KOPT-K1 (cell line): ENCODE data around the gene C1orf159.
A peak's percentile ranks its signal among the peaks of the same experiment; 100 is the strongest.
"Not testable (repeated sequence)": the region's sequence is repeated elsewhere in the genome, so short reads cannot be mapped to it uniquely, and the experiment has no call there.

Experiments used
- H3K27ac ChIP-seq: fragments of 200-600 bp; sonication (generic); 2 replicates; pipeline ENCODE4 v1.5.1; 2016; ENCODE audit warnings: antibody characterized with exemption, mild to moderate bottlenecking, low read depth, low read length; ENCODE audit not compliant: poor library complexity, severe bottlenecking
- H3K36me3 ChIP-seq: fragments of 200-600 bp; sonication (generic); 2 replicates; pipeline ENCODE4 v1.5.1; 2017; ENCODE audit warnings: antibody characterized with exemption, mild to moderate bottlenecking, low read length, moderate library complexity; ENCODE audit not compliant: insufficient read depth
- H3K9me3 ChIP-seq: fragments of 200-600 bp; sonication (generic); 2 replicates; pipeline ENCODE4 v1.5.1; 2017; ENCODE audit warnings: antibody characterized with exemption, low read length, mild to moderate bottlenecking; ENCODE audit not compliant: insufficient read depth, poor library complexity, severe bottlenecking

The C1orf159 gene

DNA sequence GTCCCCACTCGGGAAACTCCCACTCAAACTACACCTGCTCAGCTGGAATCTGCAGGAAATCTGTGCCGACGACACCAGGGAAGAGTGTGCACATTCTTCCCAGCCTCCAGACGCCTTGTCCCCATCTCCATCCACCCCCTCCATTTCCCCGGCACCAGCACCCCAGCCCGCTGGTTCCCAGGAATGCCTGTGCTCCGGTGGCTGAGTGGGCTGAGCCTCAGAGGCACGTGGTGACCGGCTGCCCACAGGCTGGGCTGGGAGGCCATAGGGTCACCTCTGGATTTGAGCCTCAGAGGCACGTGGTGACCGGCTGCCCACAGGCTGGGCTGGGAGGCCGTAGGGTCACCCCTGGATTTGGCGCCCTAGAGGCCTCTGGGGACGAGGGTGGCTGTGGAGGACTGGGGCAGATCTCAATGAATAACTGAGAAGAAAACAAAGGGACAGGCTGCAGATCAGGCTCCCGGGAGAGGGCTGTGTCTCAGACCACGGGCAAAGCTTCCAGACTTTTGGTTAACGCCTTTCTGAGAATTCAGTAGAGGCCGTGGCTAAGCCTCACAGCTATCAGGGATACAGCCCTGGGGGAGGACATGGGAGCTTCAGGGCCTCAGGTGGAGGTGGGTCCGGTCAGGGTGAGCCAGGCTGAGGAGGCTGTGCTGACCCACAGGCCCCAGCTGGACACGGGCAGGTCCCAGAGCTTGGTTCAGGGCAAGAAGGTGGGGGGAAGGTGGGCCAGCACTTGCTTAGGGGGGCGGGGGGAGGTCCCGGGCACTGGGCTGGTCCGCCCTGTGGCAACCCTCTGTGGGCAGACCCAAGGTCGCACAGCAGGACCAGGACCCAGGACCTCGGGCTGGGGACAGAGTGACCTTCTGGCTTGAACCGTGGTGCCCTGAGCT is 40.5 kb upstream of the C1orf159 start:
- Histone ChIP-seq H3K27ac (no peak overlapping the region), H3K9me3 (peaks cover 25% of the 10 kb centered on the region), H3K36me3 (no peaks in the 10 kb centered on the region)

GRCh38 chr1:1155258-1155657 is 39.4 kb upstream of the C1orf159 start:
- Histone ChIP-seq H3K9me3 (peaks cover 25% of the 10 kb centered on the region), H3K36me3 (no peaks in the 10 kb centered on the region), H3K27ac (no peak overlapping the region)

DNA sequence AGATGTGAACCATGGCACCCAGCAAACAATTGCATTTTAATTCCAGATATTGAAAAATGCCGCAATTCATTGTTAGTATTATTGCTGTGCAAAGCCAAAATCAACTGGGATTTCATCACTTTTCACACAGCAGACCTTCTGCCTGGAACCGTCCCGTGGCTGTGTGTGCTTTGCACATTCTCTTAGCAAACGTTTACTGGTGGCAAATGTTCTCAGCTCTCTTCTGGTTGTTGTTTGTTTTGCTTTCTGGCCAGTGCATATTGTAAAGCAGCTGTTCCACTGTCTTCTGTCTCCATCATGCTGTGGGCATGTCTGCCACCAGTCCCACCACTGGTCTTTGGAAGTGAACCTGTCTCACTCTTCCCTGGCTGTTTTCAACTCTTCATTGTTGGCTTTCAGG is 38.0 kb upstream of the C1orf159 start:
- Histone ChIP-seq H3K27ac (no peak overlapping the region), H3K36me3 (no peaks in the 10 kb centered on the region), H3K9me3 (peaks cover 25% of the 10 kb centered on the region)

DNA sequence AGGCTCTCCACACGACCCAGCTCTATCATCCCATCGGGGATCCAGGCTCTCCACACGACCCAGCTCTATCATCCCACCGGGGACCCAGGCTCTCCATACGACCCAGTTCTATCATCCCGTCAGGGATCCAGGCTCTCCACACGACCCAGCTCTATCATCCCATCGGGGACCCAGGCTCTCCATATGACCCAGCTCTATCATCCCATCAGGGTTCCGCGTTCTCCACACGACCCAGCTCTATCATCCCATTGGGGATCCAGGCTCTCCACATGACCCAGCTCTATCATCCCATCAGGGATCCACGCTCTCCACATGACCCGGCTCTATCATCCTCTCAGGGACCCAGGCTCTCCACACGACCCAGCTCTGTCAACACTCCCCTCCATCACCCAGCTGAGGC is 37.3 kb upstream of the C1orf159 start:
- H3K27ac ChIP-seq, H3K36me3 ChIP-seq: not testable (repeated sequence)
- H3K9me3 ChIP-seq, result peaks cover 25% of the 10 kb centered on the region

DNA sequence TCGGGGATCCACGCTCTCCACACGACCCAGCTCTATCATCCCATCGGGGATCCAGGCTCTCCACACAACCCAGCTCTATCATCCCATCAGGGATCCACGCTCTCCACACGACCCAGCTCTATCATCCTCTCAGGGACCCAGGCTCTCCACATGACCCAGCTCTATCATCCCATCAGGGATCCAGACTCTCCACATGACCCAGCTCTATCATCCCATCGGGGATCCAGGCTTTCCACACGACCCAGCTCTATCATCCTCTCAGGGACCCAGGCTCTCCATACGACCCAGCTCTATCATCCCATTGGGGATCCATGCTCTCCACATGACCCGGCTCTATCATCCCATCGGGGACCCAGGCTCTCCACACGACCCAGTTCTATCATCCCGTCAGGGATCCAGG is 36.5 kb upstream of the C1orf159 start:
- not testable (repeated sequence) for H3K36me3 ChIP-seq, H3K27ac ChIP-seq
- peaks cover 25% of the 10 kb centered on the region for H3K9me3 ChIP-seq

- Histone ChIP-seq H3K9me3 (peaks cover 25% of the 10 kb centered on the region), H3K27ac (no peak overlapping the region), H3K36me3 (no peaks in the 10 kb centered on the region)
These were observed 35.4 kb upstream of the C1orf159 start for GRCh38 chr1:1151306-1151705.

DNA sequence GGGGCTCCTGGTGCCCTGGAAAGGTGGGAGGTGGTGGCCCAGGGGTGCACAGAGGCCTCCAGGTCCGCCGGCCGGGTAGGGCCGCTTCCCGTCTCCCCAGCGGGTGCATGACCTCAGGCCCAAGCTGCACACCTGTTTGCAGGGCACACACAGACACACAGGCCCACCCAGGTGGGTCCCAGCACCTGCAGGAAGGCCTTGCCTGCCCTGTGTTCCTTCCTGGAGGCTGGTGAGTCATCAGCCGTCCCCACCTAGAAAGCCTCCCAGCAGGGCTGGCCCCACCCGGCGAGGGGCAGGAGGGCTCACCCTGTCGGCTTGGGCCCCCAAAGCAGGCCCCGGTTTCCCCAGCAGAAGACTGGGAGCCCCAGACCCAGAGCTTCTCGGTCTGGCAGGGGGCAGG is 34.2 kb upstream of the C1orf159 start:
- Histone ChIP-seq H3K36me3 (no peaks in the 10 kb centered on the region), H3K27ac (no peak overlapping the region), H3K9me3 (peaks cover 16% of the 10 kb centered on the region)

GRCh38 chr1:1149416-1149815 is 33.5 kb upstream of the C1orf159 start:
- H3K27ac ChIP-seq, result no peak overlapping the region
- H3K36me3 ChIP-seq, result no peaks in the 10 kb centered on the region
- H3K9me3 ChIP-seq, result peaks cover 16% of the 10 kb centered on the region

DNA sequence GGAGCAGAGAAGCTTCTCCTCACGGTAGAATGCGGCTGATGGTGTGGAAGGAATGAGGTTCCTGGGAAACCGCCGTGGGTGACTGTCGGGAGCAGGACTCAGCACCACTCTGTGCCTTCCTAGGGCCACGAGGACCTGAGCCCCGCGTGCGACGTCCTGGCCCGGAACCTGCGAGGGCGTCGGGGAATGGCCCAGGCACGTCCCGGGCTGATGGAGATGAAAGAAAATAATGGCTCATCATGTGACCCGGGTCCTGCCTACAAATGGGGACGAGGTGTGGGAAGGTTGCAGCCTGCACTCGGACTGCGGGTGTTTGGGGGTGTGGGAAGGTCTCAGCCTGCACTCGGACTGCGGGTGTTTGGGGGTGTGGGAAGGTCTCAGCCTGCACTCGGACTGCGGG is 32.7 kb upstream of the C1orf159 start:
- no peak overlapping the region for H3K27ac ChIP-seq
- peaks cover 15% of the 10 kb centered on the region for H3K9me3 ChIP-seq
- no peaks in the 10 kb centered on the region for H3K36me3 ChIP-seq

GRCh38 chr1:1148061-1148460 is 32.2 kb upstream of the C1orf159 start:
- Histone ChIP-seq H3K9me3 (peaks cover 10% of the 10 kb centered on the region), H3K27ac (no peak overlapping the region), H3K36me3 (no peaks in the 10 kb centered on the region)

DNA sequence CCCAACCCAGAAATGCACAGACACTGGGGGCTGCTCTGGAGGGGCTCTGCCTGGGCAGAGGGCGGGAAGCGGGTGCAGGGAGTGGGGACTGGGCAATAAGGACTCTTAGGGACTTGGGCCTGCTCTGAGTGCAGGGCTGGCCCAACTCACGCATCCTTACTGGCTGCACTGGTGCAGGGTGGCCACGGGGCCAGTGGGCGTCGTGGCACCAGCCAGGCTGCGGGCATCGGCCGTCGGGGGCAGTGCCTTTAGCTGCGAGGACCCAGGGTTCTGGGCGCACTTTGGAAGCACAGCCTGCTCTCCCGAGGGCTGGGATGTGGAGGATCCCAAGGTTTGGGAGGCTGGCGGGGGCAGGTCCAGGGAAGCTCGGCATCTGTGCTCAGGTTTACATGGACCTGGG is 30.7 kb upstream of the C1orf159 start:
- no peaks in the 10 kb centered on the region for H3K36me3 ChIP-seq
- no peaks in the 10 kb centered on the region for H3K9me3 ChIP-seq
- no peak overlapping the region for H3K27ac ChIP-seq

GRCh38 chr1:1146026-1146425 is 30.1 kb upstream of the C1orf159 start:
- Histone ChIP-seq H3K36me3 (no peaks in the 10 kb centered on the region), H3K27ac (peak overlapping the region; percentile 99), H3K9me3 (no peaks in the 10 kb centered on the region)

DNA sequence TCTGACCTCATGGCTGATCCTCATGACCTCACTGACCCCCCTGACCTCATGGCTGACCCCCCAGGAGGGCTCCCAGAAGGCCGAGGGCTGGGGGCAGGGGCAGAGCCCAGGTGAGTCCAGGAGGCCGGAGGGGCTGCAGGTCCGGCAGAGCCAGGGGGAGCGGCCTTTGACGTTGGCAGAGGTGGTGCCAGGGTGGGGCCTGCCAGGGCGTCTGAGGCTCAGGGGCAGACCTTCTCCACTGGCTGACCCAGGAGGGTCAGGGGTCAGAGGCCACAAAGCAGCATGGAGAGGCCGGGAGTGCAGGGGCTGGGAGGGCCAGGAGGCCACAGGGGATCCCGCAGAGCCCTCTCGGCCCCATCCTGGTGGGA is 29.6 kb upstream of the C1orf159 start:
- H3K36me3 ChIP-seq, result no peaks in the 10 kb centered on the region
- peak overlapping the region; percentile 99 for H3K27ac ChIP-seq
- no peaks in the 10 kb centered on the region for H3K9me3 ChIP-seq

DNA sequence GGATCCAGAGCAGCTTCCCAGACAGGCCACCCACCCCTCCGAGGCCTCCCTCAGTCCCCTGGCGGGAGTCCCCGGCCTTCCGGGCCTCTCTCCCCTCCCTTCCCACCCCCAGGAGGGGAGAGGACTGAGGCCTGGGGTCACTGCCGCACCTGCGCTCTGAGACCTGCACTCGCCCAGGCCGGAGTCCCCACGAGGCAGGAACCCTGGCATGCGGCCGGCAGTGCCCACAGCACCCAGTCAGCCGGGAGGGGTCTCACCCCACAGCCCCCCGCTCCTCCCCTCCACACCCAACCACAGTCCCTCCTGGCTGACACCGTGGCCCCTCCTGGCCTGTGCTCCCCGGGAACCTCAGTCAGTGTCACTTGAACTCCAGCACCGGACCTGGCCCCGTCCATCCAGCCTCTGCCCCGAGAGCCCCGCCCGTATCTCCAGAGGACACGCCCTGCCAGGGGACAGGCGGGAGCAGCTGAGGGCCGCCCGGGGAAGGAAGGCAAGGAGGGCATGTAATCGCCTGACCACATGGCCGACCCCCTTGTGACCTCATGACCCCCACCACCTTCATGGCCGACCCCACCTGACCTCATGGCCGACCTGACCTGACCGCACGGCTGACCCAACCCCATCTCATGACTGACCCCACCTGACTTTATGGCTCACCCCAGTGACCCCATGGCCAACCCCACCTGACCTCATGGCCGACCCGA is 29.1 kb upstream of the C1orf159 start:
- Histone ChIP-seq H3K36me3 (no peaks in the 10 kb centered on the region), H3K27ac (peak overlapping the region; percentile 99), H3K9me3 (no peaks in the 10 kb centered on the region)

- Histone ChIP-seq H3K27ac (peak overlapping the region; percentile 99), H3K9me3 (no peaks in the 10 kb centered on the region), H3K36me3 (no peaks in the 10 kb centered on the region)
These were observed 28.4 kb upstream of the C1orf159 start for GRCh38 chr1:1144122-1144842.
